Caco-2 (cell line): ENCODE data around the gene FCER2. TPM values are rescaled to one million over a fixed set of nuclear protein-coding genes. Genes with fewer than 3 reads are reported as not detected.

Experiments
- BruUV-seq: library from RNA; stranded (reverse); fragments of 400-500 nt; replicated peaks from 2 replicates; lab custom pipeline; 2021; lab: Mats Ljungman, UMichigan
- CTCF ChIA-PET: fragments of 300-600 bp; sonication (Branson Sonifier 250); formaldehyde crosslinking; loops from one replicate; lab custom pipeline; 2022; ENCODE audit warnings: antibody characterized with exemption; lab: Charles Lee
- POLR2A ChIA-PET: fragments of 300-600 bp; sonication (Branson Sonifier 250); formaldehyde crosslinking; loops from one replicate; lab custom pipeline; 2022; ENCODE audit warnings: antibody characterized with exemption; lab: Charles Lee
- DNase-seq, 2 experiments: peaks; one replicate each; pipeline versions ENCODE4 v3.0.0 to v3.0.0-alpha.2; 2020 to 2022
- H3K27me3 ChIP-seq: replicated peaks from 2 replicates; pipeline ENCODE4 v1.6.0; 2011; ENCODE audit warnings: low read length; ENCODE audit not compliant: control insufficient read depth, insufficient read depth
- H3K36me3 ChIP-seq: 2 replicates; pipeline ENCODE4 v1.5.1; 2011; ENCODE audit warnings: low read length; ENCODE audit not compliant: control insufficient read depth, insufficient read depth
- H3K4me1 ChIP-seq: fragments of 250-450 bp; sonication (Bioruptor Pico); 2 replicates; pipeline ENCODE4 v1.5.1; 2020; ENCODE audit warnings: mild to moderate bottlenecking
- H3K4me3 ChIP-seq: 2 replicates; pipeline ENCODE4 v1.5.1; 2011; ENCODE audit warnings: low read depth, mild to moderate bottlenecking, control low read depth, low read length
- H3K9me3 ChIP-seq: fragments of 250-450 bp; sonication (Bioruptor Pico); 2 replicates; pipeline ENCODE4 v1.5.1; 2020; ENCODE audit warnings: mild to moderate bottlenecking, moderate library complexity
- H3K27ac Mint-ChIP-seq: one replicate; pipeline ENCODE4 v1.8.0; 2022; ENCODE audit warnings: mixed read lengths; ENCODE audit not compliant: unreplicated experiment
- H3K27me3 Mint-ChIP-seq: one replicate; pipeline ENCODE4 v1.8.0; 2022; ENCODE audit warnings: mixed read lengths; ENCODE audit not compliant: insufficient read depth, unreplicated experiment
- H3K36me3 Mint-ChIP-seq: one replicate; pipeline ENCODE4 v1.8.0; 2022; ENCODE audit warnings: mild to moderate bottlenecking, mixed read lengths; ENCODE audit not compliant: insufficient read depth, unreplicated experiment
- H3K4me1 Mint-ChIP-seq: one replicate; pipeline ENCODE4 v1.8.0; 2022; ENCODE audit warnings: low read depth, mixed read lengths; ENCODE audit not compliant: unreplicated experiment
- H3K4me3 Mint-ChIP-seq: one replicate; pipeline ENCODE4 v1.8.0; 2022; ENCODE audit warnings: mild to moderate bottlenecking, moderate library complexity, mixed read lengths; ENCODE audit not compliant: unreplicated experiment
- H3K9me3 Mint-ChIP-seq: one replicate; pipeline ENCODE4 v1.8.0; 2022; ENCODE audit warnings: mixed read lengths; ENCODE audit not compliant: unreplicated experiment
- CTCF ChIP-seq, 2 experiments: fragments of 200-600 bp in 1 of 2; IDR thresholded peaks; 1 replicate in 1 of 2; 2 replicates in 1 of 2; pipeline versions ENCODE4 v1.5.1 to v1.8.0; 2011 to 2022; ENCODE audit warnings: antibody characterized with exemption in 1 of 2, control low read depth in 1 of 2, inconsistent platforms in 1 of 2, low read depth in 1 of 2, low read length in 1 of 2, mild to moderate bottlenecking in 1 of 2, moderate library complexity in 1 of 2; ENCODE audit not compliant: insufficient read depth in 1 of 2, severe bottlenecking in 1 of 2, unreplicated experiment in 1 of 2
- intact Hi-C: fragments of 100-400 bp; cut with micrococcal nuclease; formaldehyde crosslinking; loops from one replicate; pipeline ENCODE4 v1.10.0; 2022; ENCODE audit not compliant: unreplicated experiment
- total RNA-seq: library from RNA; stranded (reverse); gene quantifications from 2 replicates; pipeline ENCODE4 v1.2.3, GENCODE V29; 2022

FCER2 gene
- total RNA-seq, 1 experiment from 2014 or later = not detected

- no peak for TF ChIP-seq CTCF (IDR thresholded peaks at IDR 0.05; ENCODE audit: insufficient read depth in 1 of 2, low read depth in 1 of 2, low read length in 1 of 2, severe bottlenecking in 1 of 2, unreplicated experiment in 1 of 2)
- DNase-seq = no peak
- Histone ChIP-seq H3K27me3 (no peaks in the 10 kb centered on the region), H3K9me3 (no peaks in the 10 kb centered on the region), H3K36me3 (no peaks in the 10 kb centered on the region), H3K4me1 (peaks cover 3% of the 10 kb centered on the region; the same call in 1 of the 2 replicates), H3K4me3 (no peak overlapping the region)
- H3K27me3 Mint-ChIP-seq = no peaks in the 10 kb centered on the region
- ChIA-PET CTCF (no interaction called here), POLR2A (no interaction called here)
- intact Hi-C loops = no loop called here
- H3K4me1 Mint-ChIP-seq = peaks cover 9% of the 10 kb centered on the region
- H3K9me3 Mint-ChIP-seq = no peaks in the 10 kb centered on the region
- peaks cover 16% of the 10 kb centered on the region for H3K36me3 Mint-ChIP-seq
- no TSS peak for BruUV-seq
- no peak overlapping the region for H3K27ac Mint-ChIP-seq
- no peak overlapping the region for H3K4me3 Mint-ChIP-seq
Observed at GRCh38 chr19:7687177-7687576, 14.8 kb downstream of the FCER2 start.

- H3K4me1 ChIP-seq = peaks cover 10% of the 10 kb centered on the region; the same call in 1 of the 2 replicates
- H3K27ac Mint-ChIP-seq = peak overlapping the region; percentile 65
- H3K36me3 Mint-ChIP-seq = peaks cover 16% of the 10 kb centered on the region
- no peaks in the 10 kb centered on the region for H3K9me3 ChIP-seq
- no peak overlapping the region for H3K4me3 ChIP-seq
- no peaks in the 10 kb centered on the region for H3K36me3 ChIP-seq
- H3K27me3 Mint-ChIP-seq = no peaks in the 10 kb centered on the region
- H3K9me3 Mint-ChIP-seq = no peaks in the 10 kb centered on the region
- ChIA-PET CTCF (interaction anchor here (0.9 kb wide), 1 partner anchor 114 kb away, joined by 4 read pairs; no protein-coding TSS in a partner anchor), POLR2A (no interaction called here)
- H3K4me1 Mint-ChIP-seq = peaks cover 9% of the 10 kb centered on the region
- BruUV-seq = no TSS peak
- no peak overlapping the region for H3K4me3 Mint-ChIP-seq
- H3K27me3 ChIP-seq = no peaks in the 10 kb centered on the region
- peak in 1 of 2 experiments; percentile 16 for DNase-seq
- intact Hi-C loops = no loop called here
- no peak for TF ChIP-seq CTCF (IDR thresholded peaks at IDR 0.05; ENCODE audit: insufficient read depth in 1 of 2, low read depth in 1 of 2, low read length in 1 of 2, severe bottlenecking in 1 of 2, unreplicated experiment in 1 of 2)
Observed at GRCh38 chr19:7685546-7686445, 16.1 kb downstream of the FCER2 start.

DNA sequence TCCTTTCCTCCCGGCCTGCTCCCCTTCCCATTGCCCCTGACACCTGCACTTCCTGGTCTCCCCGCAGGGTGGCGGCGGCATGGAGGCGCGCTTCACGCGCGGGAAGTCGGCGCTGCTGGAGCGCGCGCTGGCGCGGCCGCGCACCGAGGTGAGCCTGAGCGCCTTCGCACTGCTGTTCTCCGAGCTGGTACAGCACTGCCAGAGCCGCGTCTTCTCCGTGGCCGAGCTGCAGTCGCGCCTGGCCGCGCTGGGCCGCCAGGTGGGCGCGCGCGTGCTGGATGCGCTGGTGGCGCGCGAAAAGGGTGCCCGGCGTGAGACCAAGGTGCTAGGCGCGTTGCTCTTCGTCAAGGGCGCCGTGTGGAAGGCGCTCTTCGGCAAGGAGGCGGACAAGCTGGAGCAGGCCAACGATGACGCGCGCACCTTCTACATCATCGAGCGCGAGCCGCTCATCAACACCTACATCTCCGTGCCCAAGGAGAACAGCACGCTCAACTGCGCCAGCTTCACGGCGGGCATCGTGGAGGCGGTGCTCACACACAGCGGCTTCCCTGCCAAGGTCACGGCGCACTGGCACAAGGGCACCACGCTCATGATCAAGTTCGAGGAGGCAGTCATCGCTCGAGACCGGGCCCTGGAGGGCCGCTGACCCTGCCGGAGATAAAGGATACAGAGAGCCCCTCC lies 19.6 kb downstream of the FCER2 start:
- Mint-ChIP-seq H3K4me3 (peak overlapping the region; percentile 82), H3K27me3 (no peaks in the 10 kb centered on the region), H3K27ac (peak overlapping the region; percentile 77), H3K4me1 (peaks cover 9% of the 10 kb centered on the region), H3K9me3 (no peaks in the 10 kb centered on the region), H3K36me3 (peaks cover 16% of the 10 kb centered on the region)
- no peaks in the 10 kb centered on the region for H3K27me3 ChIP-seq
- H3K4me3 ChIP-seq = no peak overlapping the region
- TSS peak; percentile 72 for BruUV-seq
- peaks cover 13% of the 10 kb centered on the region; the same call in 1 of the 2 replicates for H3K4me1 ChIP-seq
- intact Hi-C loops = no loop called here
- no peak for TF ChIP-seq CTCF (IDR thresholded peaks at IDR 0.05; ENCODE audit: insufficient read depth in 1 of 2, low read depth in 1 of 2, low read length in 1 of 2, severe bottlenecking in 1 of 2, unreplicated experiment in 1 of 2)
- H3K36me3 ChIP-seq = no peaks in the 10 kb centered on the region
- CTCF ChIA-PET = no interaction called here
- POLR2A ChIA-PET = no interaction called here
- DNase-seq = no peak
- no peaks in the 10 kb centered on the region for H3K9me3 ChIP-seq
